Neuronal stem cell (in vitro differentiated cells): ENCODE measurements around the gene COL5A1.
A peak's percentile ranks its signal among the peaks of the same experiment; 100 is the strongest.

ENCODE experiments used
- DNase-seq: peaks from one replicate; pipeline ENCODE4 v3.0.0-alpha.2; 2013; ENCODE audit warnings: low spot score
- H2AFZ ChIP-seq: one replicate; pipeline ENCODE4 v1.6.1; 2013; ENCODE audit warnings: mild to moderate bottlenecking, low read length, inconsistent platforms
- H2AK5ac ChIP-seq: 2 replicates; pipeline ENCODE4 v1.6.1; 2013; ENCODE audit warnings: low read depth, mild to moderate bottlenecking, inconsistent platforms, low read length, moderate library complexity, mixed read lengths
- H2BK120ac ChIP-seq: 2 replicates; pipeline ENCODE4 v1.6.1; 2013; ENCODE audit warnings: low read depth, mild to moderate bottlenecking, inconsistent platforms, low read length, moderate library complexity, mixed read lengths
- H2BK12ac ChIP-seq: one replicate; pipeline ENCODE4 v1.6.1; 2013; ENCODE audit warnings: low read length, inconsistent platforms
- H2BK15ac ChIP-seq: 2 replicates; pipeline ENCODE4 v1.6.1; 2013; ENCODE audit warnings: mild to moderate bottlenecking, low read length, inconsistent platforms, mixed read lengths
- H2BK5ac ChIP-seq: one replicate; pipeline ENCODE4 v1.6.1; 2013; ENCODE audit warnings: inconsistent platforms, mild to moderate bottlenecking, low read length, moderate library complexity
- H3K14ac ChIP-seq: one replicate; pipeline ENCODE4 v1.6.1; 2013; ENCODE audit warnings: low read length, inconsistent platforms
- H3K18ac ChIP-seq: 2 replicates; pipeline ENCODE4 v1.6.1; 2013; ENCODE audit warnings: low read length, inconsistent platforms
- H3K23ac ChIP-seq: 2 replicates; pipeline ENCODE4 v1.6.1; 2013; ENCODE audit warnings: low read depth, mild to moderate bottlenecking, mixed read lengths, low read length, inconsistent platforms; ENCODE audit not compliant: poor library complexity
- H3K27ac ChIP-seq: replicated peaks from 3 replicates; pipeline ENCODE4 v1.5.1; 2013; ENCODE audit warnings: low read length, inconsistent platforms
- H3K27me3 ChIP-seq, 3 experiments: 2 replicates each; pipeline ENCODE4 v1.6.1; 2013; ENCODE audit warnings: low read length in 3 of 3, mild to moderate bottlenecking in 2 of 3, inconsistent platforms in 1 of 3, low read depth in 1 of 3, mixed read lengths in 1 of 3, moderate library complexity in 1 of 3; ENCODE audit not compliant: control insufficient read depth in 3 of 3, insufficient read depth in 3 of 3
- H3K36me3 ChIP-seq, 2 donors: replicated peaks in 1 of 2; 2 replicates each; pipeline ENCODE4 v1.6.1; 2013; ENCODE audit warnings: low read length in 2 of 2; ENCODE audit not compliant: control insufficient read depth in 2 of 2, insufficient read depth in 2 of 2
- H3K4ac ChIP-seq: 2 replicates; pipeline ENCODE4 v1.6.1; 2013; ENCODE audit warnings: inconsistent platforms, mild to moderate bottlenecking, low read length, moderate library complexity
- H3K4me1 ChIP-seq, 2 donors: 1 replicate in 1 of 2; 2 replicates in 1 of 2; pipeline ENCODE4 v1.6.1; 2013; ENCODE audit warnings: low read length in 2 of 2, low read depth in 1 of 2; ENCODE audit not compliant: control insufficient read depth in 2 of 2, insufficient read depth in 1 of 2
- H3K4me2 ChIP-seq: one replicate; pipeline ENCODE4 v1.6.1; 2013; ENCODE audit warnings: mild to moderate bottlenecking, low read length, inconsistent platforms; ENCODE audit not compliant: insufficient read depth, poor library complexity, severe bottlenecking
- H3K4me3 ChIP-seq, 2 donors: 2 replicates each; pipeline ENCODE4 v1.5.1; 2013; ENCODE audit warnings: low read length in 2 of 2, mild to moderate bottlenecking in 2 of 2, inconsistent platforms in 1 of 2, moderate library complexity in 1 of 2
- H3K79me1 ChIP-seq: one replicate; pipeline ENCODE4 v1.6.1; 2013; ENCODE audit warnings: low read depth, mild to moderate bottlenecking, inconsistent platforms, low read length, moderate library complexity
- H3K9ac ChIP-seq: one replicate; pipeline ENCODE4 v1.6.1; 2013; ENCODE audit warnings: mild to moderate bottlenecking, low read depth, low read length, inconsistent platforms; ENCODE audit not compliant: poor library complexity
- H3K9me3 ChIP-seq, 2 donors: replicated peaks in 1 of 2; 2 replicates each; pipeline versions ENCODE3 to v1.6.1; 2013; ENCODE audit warnings: low read length in 2 of 2, mild to moderate bottlenecking in 2 of 2, inconsistent platforms in 1 of 2, low read depth in 1 of 2, mixed read lengths in 1 of 2, moderate library complexity in 1 of 2; ENCODE audit not compliant: control insufficient read depth in 2 of 2, insufficient read depth in 1 of 2
- H4K8ac ChIP-seq: one replicate; pipeline ENCODE4 v1.6.1; 2013; ENCODE audit warnings: low read depth, mild to moderate bottlenecking, inconsistent platforms, low read length, moderate library complexity
- H4K91ac ChIP-seq: one replicate; pipeline ENCODE4 v1.6.1; 2013; ENCODE audit warnings: low read length, low read depth, mild to moderate bottlenecking, inconsistent platforms; ENCODE audit not compliant: poor library complexity
- WGBS, 2 donors: extraction: QIAGEN DNeasy Blood & Tissue Kit; methylation state at CpG; one replicate each; pipeline ENCODE4 v1.1.7; 2013; ENCODE audit warnings: missing lambda C conversion rate in 2 of 2, mixed read lengths in 1 of 2; ENCODE audit not compliant: insufficient read length in 2 of 2, insufficient replicate concordance in 1 of 2; ENCODE audit errors: extremely low coverage in 2 of 2; 5-methylcytosine and 5-hydroxymethylcytosine counted together

Gene COL5A1

DNA sequence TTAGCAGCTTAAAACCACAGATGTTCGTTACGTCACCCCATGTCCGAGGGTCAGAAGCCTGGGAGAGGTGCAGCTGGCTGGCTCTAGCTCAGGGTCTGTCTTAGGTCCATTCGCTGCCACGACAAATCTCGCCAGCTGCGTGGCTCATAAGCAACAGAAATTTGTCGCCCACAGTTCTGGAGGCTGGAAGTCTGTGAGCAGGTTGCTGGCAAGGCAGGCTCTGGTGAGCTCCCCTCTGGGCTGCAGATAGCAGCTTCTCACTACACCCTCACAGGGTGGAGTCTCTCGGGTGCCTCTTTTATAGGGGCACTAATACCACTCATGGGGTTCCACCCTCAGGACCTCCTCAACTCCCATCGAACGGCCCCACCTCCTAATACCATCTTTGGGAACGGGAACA is 198.9 kb downstream of the COL5A1 start:
- no peak overlapping the region for H2AFZ ChIP-seq
- peaks cover 3% of the 10 kb centered on the region for H3K79me1 ChIP-seq
- no peak overlapping the region for H3K14ac ChIP-seq
- H3K4me3 ChIP-seq: no peak overlapping the region
- H3K4me1 ChIP-seq: peaks cover 0 to 5% of the 10 kb centered on the region in 2 donors
- no peak overlapping the region for H3K27ac ChIP-seq
- no peak overlapping the region for H3K9ac ChIP-seq
- no peak overlapping the region for H2BK120ac ChIP-seq
- H2BK12ac ChIP-seq: no peak overlapping the region
- H3K9me3 ChIP-seq: no peaks in the 10 kb centered on the region
- no peak overlapping the region for H3K4me2 ChIP-seq
- no peak for DNase-seq
- H3K23ac ChIP-seq: no peak overlapping the region
- H4K8ac ChIP-seq: no peak overlapping the region
- H2BK15ac ChIP-seq: no peak overlapping the region
- H4K91ac ChIP-seq: no peak overlapping the region
- peak overlapping the region; percentile 37 for H2AK5ac ChIP-seq
- no CpG with 5 or more reads among the region's 12 CpGs for WGBS, 2 donors
- no peak overlapping the region for H2BK5ac ChIP-seq
- no peaks in the 10 kb centered on the region for H3K36me3 ChIP-seq
- H3K27me3 ChIP-seq: peaks cover 0 to 4% (median 0%) of the 10 kb centered on the region in 3 experiments
- no peak overlapping the region for H3K18ac ChIP-seq
- no peak overlapping the region for H3K4ac ChIP-seq

DNA sequence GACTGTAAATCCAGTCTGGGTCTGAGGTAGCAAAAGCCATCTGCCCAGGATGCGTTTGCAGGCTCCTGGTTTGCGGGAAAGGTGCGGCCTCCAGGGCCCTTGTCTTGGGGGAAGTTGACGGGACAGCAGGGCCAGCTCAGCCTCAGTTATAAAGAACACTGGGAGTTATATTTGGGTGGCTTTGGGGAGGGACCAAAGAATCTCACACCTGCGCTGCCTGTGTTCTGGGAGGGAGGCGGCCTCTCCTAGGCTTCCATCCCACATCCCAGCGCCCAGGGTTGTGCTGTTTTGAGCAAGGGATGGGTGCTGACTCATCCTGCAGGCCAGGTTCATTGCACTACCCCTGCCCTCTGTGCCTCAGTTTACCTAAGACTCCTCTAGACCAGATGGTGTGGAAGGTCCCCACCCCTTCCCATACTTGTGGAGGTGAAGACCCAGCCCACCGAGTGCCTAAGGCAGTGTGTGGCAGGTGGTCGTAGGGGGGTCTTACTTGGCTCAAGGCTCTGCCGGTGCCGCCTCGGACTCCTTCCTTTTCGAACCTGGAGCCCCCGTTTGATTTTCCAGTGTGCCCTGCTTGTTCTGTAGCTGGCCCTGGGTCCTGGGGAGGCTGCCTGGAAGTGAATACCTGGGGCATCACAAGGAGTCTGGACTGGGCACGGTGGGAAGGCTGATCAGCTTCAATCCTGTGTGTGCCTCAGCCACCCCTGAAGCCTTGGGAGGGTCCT is 199.7 kb downstream of the COL5A1 start:
- H3K27ac ChIP-seq: no peak overlapping the region

DNA sequence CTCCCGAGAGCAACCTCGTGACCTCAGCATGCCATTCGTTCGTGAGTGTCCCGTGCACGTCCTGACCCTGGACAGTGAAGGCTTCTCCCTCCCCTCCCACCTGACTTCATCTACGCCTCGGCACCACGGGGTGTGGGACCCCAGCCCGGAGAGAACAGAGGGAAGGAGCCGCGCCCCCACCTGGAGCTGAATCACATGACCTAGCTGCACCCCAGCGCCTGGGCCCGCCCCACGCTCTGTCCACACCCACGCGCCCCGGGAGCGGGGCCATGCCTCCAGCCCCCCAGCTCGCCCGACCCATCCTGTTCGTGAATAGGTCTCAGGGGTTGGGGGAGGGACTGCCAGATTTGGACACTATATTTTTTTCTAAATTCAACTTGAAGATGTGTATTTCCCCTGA is 200.7 kb downstream of the COL5A1 start:
- DNase-seq: no peak
- H2BK15ac ChIP-seq: no peak overlapping the region
- H4K8ac ChIP-seq: no peak overlapping the region
- no peak overlapping the region for H3K4ac ChIP-seq
- no peak overlapping the region for H3K4me2 ChIP-seq
- H3K79me1 ChIP-seq: peaks cover 3% of the 10 kb centered on the region
- no peak overlapping the region for H2AK5ac ChIP-seq
- no peak overlapping the region for H3K27ac ChIP-seq
- no peak overlapping the region for H2BK12ac ChIP-seq
- no peak overlapping the region for H4K91ac ChIP-seq
- H3K14ac ChIP-seq: peak overlapping the region; percentile 71
- peaks cover 0 to 2% of the 10 kb centered on the region in 2 donors for H3K9me3 ChIP-seq
- peak overlapping the region; percentile 92 for H3K18ac ChIP-seq
- no peak overlapping the region for H2AFZ ChIP-seq
- H3K4me3 ChIP-seq: no peak overlapping the region
- peak overlapping the region; percentile 77 for H3K9ac ChIP-seq
- H2BK120ac ChIP-seq: no peak overlapping the region
- H3K36me3 ChIP-seq: no peaks in the 10 kb centered on the region
- no CpG with 5 or more reads among the region's 22 CpGs for WGBS, 2 donors
- H3K4me1 ChIP-seq: peaks cover 0 to 4% of the 10 kb centered on the region in 2 donors
- no peak overlapping the region for H3K23ac ChIP-seq
- peaks cover 0 to 4% (median 0%) of the 10 kb centered on the region in 3 experiments for H3K27me3 ChIP-seq
- no peak overlapping the region for H2BK5ac ChIP-seq

More for the DNA sequence above, 199.7 kb downstream of the COL5A1 start:
- H3K36me3 ChIP-seq: no peaks in the 10 kb centered on the region
- H3K18ac ChIP-seq: peak overlapping the region; percentile 71
- no peak overlapping the region for H2BK120ac ChIP-seq
- no peak overlapping the region for H2AFZ ChIP-seq
- no peak overlapping the region for H3K4me3 ChIP-seq
- peaks cover 0 to 4% of the 10 kb centered on the region in 2 donors for H3K4me1 ChIP-seq
- H3K9me3 ChIP-seq: no peaks in the 10 kb centered on the region
- no peak overlapping the region for H2BK15ac ChIP-seq
- WGBS, 2 donors: no CpG with 5 or more reads among the region's 15 CpGs
- peak overlapping the region; percentile 95 for H2AK5ac ChIP-seq
- peaks cover 0 to 4% (median 0%) of the 10 kb centered on the region in 3 experiments for H3K27me3 ChIP-seq
- DNase-seq: no peak
- no peak overlapping the region for H3K4ac ChIP-seq
- peak overlapping the region; percentile 93 for H2BK5ac ChIP-seq
- H4K91ac ChIP-seq: no peak overlapping the region
- H3K9ac ChIP-seq: no peak overlapping the region
- H3K4me2 ChIP-seq: no peak overlapping the region
- H4K8ac ChIP-seq: no peak overlapping the region
- H3K79me1 ChIP-seq: peaks cover 3% of the 10 kb centered on the region
- peak overlapping the region; percentile 21 for H3K14ac ChIP-seq
- peak overlapping the region; percentile 41 for H2BK12ac ChIP-seq
- H3K23ac ChIP-seq: peak overlapping the region; percentile 73

DNA sequence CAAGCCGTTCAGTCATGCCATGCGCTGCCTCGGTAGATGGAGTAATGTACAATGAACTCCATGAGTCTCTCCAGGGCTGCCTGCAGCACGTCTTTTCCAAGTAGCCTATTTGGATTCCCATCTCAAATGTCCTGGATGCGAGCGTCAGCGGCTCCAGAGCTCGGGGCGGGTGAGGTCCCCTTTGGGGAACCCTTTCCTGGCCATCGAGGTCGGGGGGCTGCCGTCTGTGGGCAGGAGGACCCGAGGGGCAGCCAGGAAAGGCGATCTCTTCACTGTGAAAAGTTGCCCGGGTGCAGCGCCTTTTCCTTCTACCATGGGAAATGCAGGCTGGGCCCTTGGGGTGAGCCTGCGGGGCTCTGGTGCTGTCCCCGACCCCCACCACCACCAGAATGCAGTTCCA is 202.1 kb downstream of the COL5A1 start:
- peaks cover 0 to 6% of the 10 kb centered on the region in 2 donors for H3K4me1 ChIP-seq
- no peaks in the 10 kb centered on the region for H3K36me3 ChIP-seq
- H3K4me2 ChIP-seq: no peak overlapping the region
- no peak for DNase-seq
- peaks cover 6% of the 10 kb centered on the region for H3K79me1 ChIP-seq
- H2BK12ac ChIP-seq: no peak overlapping the region
- no peak overlapping the region for H4K8ac ChIP-seq
- no CpG with 5 or more reads among the region's 18 CpGs for WGBS, 2 donors
- no peak overlapping the region for H3K9ac ChIP-seq
- no peak overlapping the region for H3K18ac ChIP-seq
- no peak overlapping the region for H3K4ac ChIP-seq
- H2BK15ac ChIP-seq: no peak overlapping the region
- H2BK5ac ChIP-seq: no peak overlapping the region
- H2AK5ac ChIP-seq: no peak overlapping the region
- peaks cover 0 to 4% (median 0%) of the 10 kb centered on the region in 3 experiments for H3K27me3 ChIP-seq
- no peak overlapping the region for H2AFZ ChIP-seq
- H3K14ac ChIP-seq: no peak overlapping the region
- no peak overlapping the region for H4K91ac ChIP-seq
- H3K27ac ChIP-seq: no peak overlapping the region
- peaks cover 0 to 2% of the 10 kb centered on the region in 2 donors for H3K9me3 ChIP-seq
- no peak overlapping the region for H2BK120ac ChIP-seq
- H3K23ac ChIP-seq: no peak overlapping the region
- no peak overlapping the region for H3K4me3 ChIP-seq
